Stimulated activated CD4-positive, alpha-beta T cell treated with anti-CD3 and anti-CD28 coated beads, Interleukin-4, amount 100 ng/mL, for 4 hours (primary cell): Measurements from ENCODE around the gene MRPL30.
"Not testable (repeated sequence)": the region's sequence is repeated elsewhere in the genome, so short reads cannot be mapped to it uniquely, and the experiment has no call there.

Experiments used
- DNase-seq, 2 experiments: peaks; one replicate each; pipeline ENCODE4 v3.0.0-alpha.2; 2020

MRPL30 gene

GRCh38 chr2:99187011-99187410, 6.0 kb downstream of the MRPL30 start:
- no peak for DNase-seq

- DNase-seq: no peak
These were observed 7.4 kb downstream of the MRPL30 start for GRCh38 chr2:99188357-99188756.

- no peak for DNase-seq
These were observed 9.6 kb downstream of the MRPL30 start for GRCh38 chr2:99190548-99190947.

- DNase-seq: not testable (repeated sequence)
These were observed 11.4 kb downstream of the MRPL30 start for GRCh38 chr2:99192364-99192763.

GRCh38 chr2:99198103-99198841, 17.3 kb downstream of the MRPL30 start:
- DNase-seq: no peak

- DNase-seq: no peak
These were observed 19.3 kb downstream of the MRPL30 start for GRCh38 chr2:99200076-99200800.

- DNase-seq: no peak
These were observed 21.1 kb downstream of the MRPL30 start for GRCh38 chr2:99201959-99202678.

GRCh38 chr2:99205491-99205890, 24.5 kb downstream of the MRPL30 start:
- DNase-seq: no peak

- DNase-seq: no peak
These were observed 35.1 kb downstream of the MRPL30 start for GRCh38 chr2:99216096-99216495.

- DNase-seq: no peak
These were observed 37.0 kb downstream of the MRPL30 start for GRCh38 chr2:99217929-99218501.

GRCh38 chr2:99233177-99233576, 52.2 kb downstream of the MRPL30 start:
- not testable (repeated sequence) for DNase-seq

GRCh38 chr2:99238599-99238998, 57.6 kb downstream of the MRPL30 start:
- no peak for DNase-seq

GRCh38 chr2:99240431-99240830, 59.4 kb downstream of the MRPL30 start:
- no peak for DNase-seq

GRCh38 chr2:99242151-99242550, 61.2 kb downstream of the MRPL30 start:
- no peak for DNase-seq
